ENCODE measurements around the gene STK38L. TPM values are rescaled to one million over a fixed set of nuclear protein-coding genes. Genes with fewer than 3 reads are reported as not detected.

Gene STK38L
- total RNA-seq, 2 donors from 2014 or later, result 17.5 to 28.0 TPM

DNA sequence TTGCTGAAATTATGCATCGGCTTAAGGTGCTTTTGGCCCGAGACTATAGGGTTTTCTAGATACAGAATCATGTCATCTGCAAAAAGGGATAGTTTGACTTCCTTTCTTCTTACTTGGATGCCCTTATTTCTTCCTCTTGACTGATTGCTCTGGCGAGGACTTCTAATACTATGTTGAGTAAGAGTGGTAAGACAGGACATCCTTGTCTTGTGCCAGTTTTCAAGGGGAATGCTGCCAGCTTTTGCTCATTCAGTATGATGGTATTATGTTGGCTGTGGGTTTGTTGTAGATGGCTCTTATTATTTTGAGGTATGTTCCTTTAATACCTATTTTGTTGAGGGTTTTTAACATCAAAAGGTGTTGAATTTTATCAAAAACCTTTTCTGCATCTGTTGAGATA is 96.9 kb downstream of the STK38L start:
- no peaks in the 10 kb centered on the region for H3K27me3 ChIP-seq
- intact Hi-C loops (cut with DNase I), result no loop called here

DNA sequence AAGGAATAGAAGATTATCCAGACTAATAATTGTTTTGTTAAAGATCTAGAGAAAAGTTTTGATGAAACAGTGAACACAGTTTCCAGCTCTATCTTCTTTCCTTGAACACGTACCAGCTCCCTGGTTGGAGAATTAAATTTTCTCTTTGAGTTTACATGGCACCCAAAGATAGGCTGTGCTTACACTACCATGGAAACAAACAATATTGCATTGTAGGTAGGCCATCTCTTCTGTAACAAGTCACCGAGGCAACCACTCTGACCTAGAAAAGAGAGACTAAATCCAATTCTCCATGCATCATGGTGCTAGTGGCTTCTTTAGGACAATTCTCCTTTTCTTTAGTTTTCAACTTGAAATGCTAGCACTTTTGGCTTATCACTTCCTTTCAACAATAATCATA is 98.5 kb downstream of the STK38L start:
- Histone ChIP-seq H3K27ac (no peak overlapping the region), H3K27me3 (no peaks in the 10 kb centered on the region), H3K4me3 (no peak overlapping the region), H3K4me1 (peaks cover 5% of the 10 kb centered on the region), H3K9me3 (no peaks in the 10 kb centered on the region), H3K36me3 (replicated peaks in 1 of 2; ENCODE audit: insufficient read depth in 1 of 2, low read depth in 2 of 2) (no peaks in the 10 kb centered on the region)
- intact Hi-C loops (cut with DNase I), result no loop called here
- 89 to 91% methylated on average over 2 of the region's 2 CpGs for WGBS, 2 donors
- DNase-seq (no peak), ATAC-seq (no peak)
- no peak for TF ChIP-seq POLR2A (IDR thresholded peaks at IDR 0.05)
- TF ChIP-seq, protein P1, sequence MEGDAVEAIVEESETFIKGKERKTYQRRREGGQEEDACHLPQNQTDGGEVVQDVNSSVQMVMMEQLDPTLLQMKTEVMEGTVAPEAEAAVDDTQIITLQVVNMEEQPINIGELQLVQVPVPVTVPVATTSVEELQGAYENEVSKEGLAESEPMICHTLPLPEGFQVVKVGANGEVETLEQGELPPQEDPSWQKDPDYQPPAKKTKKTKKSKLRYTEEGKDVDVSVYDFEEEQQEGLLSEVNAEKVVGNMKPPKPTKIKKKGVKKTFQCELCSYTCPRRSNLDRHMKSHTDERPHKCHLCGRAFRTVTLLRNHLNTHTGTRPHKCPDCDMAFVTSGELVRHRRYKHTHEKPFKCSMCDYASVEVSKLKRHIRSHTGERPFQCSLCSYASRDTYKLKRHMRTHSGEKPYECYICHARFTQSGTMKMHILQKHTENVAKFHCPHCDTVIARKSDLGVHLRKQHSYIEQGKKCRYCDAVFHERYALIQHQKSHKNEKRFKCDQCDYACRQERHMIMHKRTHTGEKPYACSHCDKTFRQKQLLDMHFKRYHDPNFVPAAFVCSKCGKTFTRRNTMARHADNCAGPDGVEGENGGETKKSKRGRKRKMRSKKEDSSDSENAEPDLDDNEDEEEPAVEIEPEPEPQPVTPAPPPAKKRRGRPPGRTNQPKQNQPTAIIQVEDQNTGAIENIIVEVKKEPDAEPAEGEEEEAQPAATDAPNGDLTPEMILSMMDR (IDR thresholded peaks at IDR 0.05), result no peak

More for the DNA sequence above, 96.9 kb downstream of the STK38L start:
- TF ChIP-seq POLR2A (IDR thresholded peaks at IDR 0.05), result no peak
- Histone ChIP-seq H3K4me3 (no peak overlapping the region), H3K9me3 (no peaks in the 10 kb centered on the region), H3K27ac (no peak overlapping the region), H3K36me3 (replicated peaks in 1 of 2; ENCODE audit: insufficient read depth in 1 of 2, low read depth in 2 of 2) (no peaks in the 10 kb centered on the region), H3K4me1 (peaks cover 11% of the 10 kb centered on the region)
- DNase-seq, result no peak
- ATAC-seq, result no peak
- 88 to 97% methylated on average over 3 of the region's 3 CpGs for WGBS, 2 donors

DNA sequence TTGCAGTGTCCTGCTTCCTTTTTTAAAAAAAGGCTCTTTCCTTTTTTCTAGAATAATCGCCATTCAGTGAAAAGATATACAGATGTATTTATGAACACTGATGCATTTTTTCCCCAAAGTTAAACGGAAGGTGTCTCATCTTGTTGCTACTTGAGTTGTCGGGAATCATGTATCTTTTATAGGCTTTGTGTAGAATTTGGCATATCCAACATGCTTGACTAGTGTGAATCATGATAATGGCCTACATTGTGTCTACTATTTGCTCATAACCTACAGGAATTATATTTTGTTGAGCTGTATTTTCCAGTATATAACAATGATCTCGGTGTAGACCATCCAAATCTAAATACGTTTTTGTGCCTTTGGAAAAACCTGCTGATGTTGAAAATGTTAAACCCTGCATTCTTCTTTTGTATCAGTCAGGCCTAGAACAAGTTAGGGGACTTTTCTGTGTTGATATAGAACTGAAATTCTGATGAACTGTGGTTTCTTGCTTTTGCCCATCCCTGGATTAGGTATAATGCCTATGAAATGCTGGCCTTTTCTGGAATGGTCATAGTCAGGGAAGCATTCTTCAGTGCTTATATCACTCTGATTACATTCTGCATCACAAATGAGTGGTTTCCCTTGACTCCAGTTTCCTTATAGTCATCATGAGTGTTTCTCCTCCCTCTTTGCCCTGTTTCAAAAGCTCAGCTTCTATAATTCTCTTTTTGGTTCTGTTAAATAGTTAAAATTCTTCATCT is 99.3 kb downstream of the STK38L start:
- WGBS, 2 donors, result 82 to 85% methylated on average over 5 of the region's 5 CpGs
- Histone ChIP-seq H3K4me3 (no peak overlapping the region), H3K36me3 (replicated peaks in 1 of 2; ENCODE audit: insufficient read depth in 1 of 2, low read depth in 2 of 2) (no peaks in the 10 kb centered on the region), H3K27ac (no peak overlapping the region), H3K9me3 (no peaks in the 10 kb centered on the region), H3K27me3 (no peaks in the 10 kb centered on the region), H3K4me1 (no peaks in the 10 kb centered on the region)
- DNase-seq (no peak), ATAC-seq (no peak)
- TF ChIP-seq, protein P1 (IDR thresholded peaks at IDR 0.05), result no peak
- TF ChIP-seq POLR2A (IDR thresholded peaks at IDR 0.05), result no peak
- intact Hi-C loops (cut with DNase I), result no loop called here

DNA sequence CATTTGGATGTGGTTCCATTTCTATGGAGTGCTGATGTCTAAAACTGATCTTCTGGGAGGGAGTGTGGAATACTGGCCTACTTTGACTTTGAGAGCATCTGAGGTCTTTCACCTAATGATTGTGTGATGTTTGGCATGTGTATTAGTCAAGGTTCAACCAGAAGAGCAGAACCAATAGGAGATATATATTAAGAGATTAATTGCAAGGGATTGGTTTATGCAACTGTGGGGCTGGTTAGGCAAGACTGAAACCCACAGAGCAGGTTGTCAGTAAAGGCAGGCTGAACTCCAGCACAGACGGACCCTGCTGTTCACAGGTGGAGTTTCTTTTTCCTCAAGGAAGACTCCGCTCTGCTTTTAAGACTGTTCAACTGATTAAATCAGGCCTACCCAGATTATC is 100.2 kb downstream of the STK38L start:
- intact Hi-C loops (cut with DNase I), result no loop called here
- 78 to 90% methylated on average over 2 of the region's 2 CpGs for WGBS, 2 donors
- H3K4me3 ChIP-seq, result no peak overlapping the region
- ATAC-seq, result no peak
- H3K27me3 ChIP-seq, result no peaks in the 10 kb centered on the region
- no peak overlapping the region for H3K27ac ChIP-seq
- no peaks in the 10 kb centered on the region for H3K9me3 ChIP-seq
- no peaks in the 10 kb centered on the region for H3K4me1 ChIP-seq
- no peak for DNase-seq
- no peak for TF ChIP-seq POLR2A (IDR thresholded peaks at IDR 0.05)
- TF ChIP-seq, protein P1 (IDR thresholded peaks at IDR 0.05), result no peak
- H3K36me3 ChIP-seq (replicated peaks in 1 of 2; ENCODE audit: insufficient read depth in 1 of 2, low read depth in 2 of 2), result no peaks in the 10 kb centered on the region

DNA sequence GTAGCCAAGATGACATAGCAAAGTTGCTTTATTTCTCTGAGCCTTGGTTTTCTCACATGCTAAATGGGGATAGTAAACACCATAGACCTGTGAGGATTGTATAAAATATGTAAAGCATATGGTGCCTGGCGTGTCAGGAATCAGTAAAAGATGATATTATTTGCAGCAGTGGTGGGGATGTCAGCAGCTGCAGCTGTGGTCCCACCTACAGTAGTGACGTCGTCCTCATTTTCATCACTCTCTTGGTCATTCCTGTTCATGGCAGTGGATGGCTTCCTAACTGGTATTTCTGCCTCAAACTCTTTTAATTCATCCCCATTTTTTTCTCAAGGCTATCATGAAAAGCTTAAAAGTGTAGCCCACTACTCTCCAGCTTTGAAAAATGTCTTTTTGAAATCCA is 100.7 kb downstream of the STK38L start:
- WGBS, 2 donors, result 56 to 87% methylated on average over 3 of the region's 3 CpGs
- Histone ChIP-seq H3K4me1 (no peaks in the 10 kb centered on the region), H3K9me3 (no peaks in the 10 kb centered on the region), H3K27ac (no peak overlapping the region), H3K27me3 (no peaks in the 10 kb centered on the region), H3K36me3 (replicated peaks in 1 of 2; ENCODE audit: insufficient read depth in 1 of 2, low read depth in 2 of 2) (no peaks in the 10 kb centered on the region), H3K4me3 (no peak overlapping the region)
- DNase-seq, result no peak
- no peak for ATAC-seq
- intact Hi-C loops (cut with DNase I), result no loop called here
- TF ChIP-seq, protein P1 (IDR thresholded peaks at IDR 0.05), result no peak
- no peak for TF ChIP-seq POLR2A (IDR thresholded peaks at IDR 0.05)
